ENCODE measurements around the gene YWHAQ.
"Not testable (repeated sequence)": the region's sequence is repeated elsewhere in the genome, so short reads cannot be mapped to it uniquely, and the experiment has no call there.

YWHAQ gene

GRCh38 chr2:9552219-9553178 lies 78.3 kb downstream of the YWHAQ start:
- no peak for DNase-seq (ENCODE audit: low spot score)

- not testable (repeated sequence) for DNase-seq (ENCODE audit: low spot score)
These were observed 79.9 kb downstream of the YWHAQ start for GRCh38 chr2:9550859-9551391.

GRCh38 chr2:9549420-9549819 lies 81.4 kb downstream of the YWHAQ start:
- no peak for DNase-seq (ENCODE audit: low spot score)

GRCh38 chr2:9548506-9548905 lies 82.3 kb downstream of the YWHAQ start:
- no peak for DNase-seq (ENCODE audit: low spot score)

- DNase-seq (ENCODE audit: low spot score): no peak
These were observed 83.4 kb downstream of the YWHAQ start for GRCh38 chr2:9547262-9547991.

GRCh38 chr2:9545502-9545901 lies 85.3 kb downstream of the YWHAQ start:
- DNase-seq (ENCODE audit: low spot score): no peak

GRCh38 chr2:9543557-9543956 lies 87.2 kb downstream of the YWHAQ start:
- DNase-seq (ENCODE audit: low spot score): no peak

GRCh38 chr2:9539531-9539930 lies 91.3 kb downstream of the YWHAQ start:
- no peak for DNase-seq (ENCODE audit: low spot score)

GRCh38 chr2:9538000-9538507 lies 92.7 kb downstream of the YWHAQ start:
- no peak for DNase-seq (ENCODE audit: low spot score)

GRCh38 chr2:9536504-9536903 lies 94.3 kb downstream of the YWHAQ start:
- no peak for DNase-seq (ENCODE audit: low spot score)

GRCh38 chr2:9535177-9535576 lies 95.6 kb downstream of the YWHAQ start:
- no peak for DNase-seq (ENCODE audit: low spot score)

All from left forelimb (tissue), 1 donor.